Right ventricle myocardium inferior (tissue), 1 donor: Measurements from ENCODE around the gene PHC2. TPM values are rescaled to one million over a fixed set of nuclear protein-coding genes. Genes with fewer than 3 reads are reported as not detected.

Experiments
- ATAC-seq: fragments of 200-7000 bp; cut with Tn5 transposase; one replicate; pipeline ENCODE4 v1.9.1; 2020; ENCODE audit warnings: mild to moderate bottlenecking, moderate library complexity
- DNase-seq: peaks from one replicate; pipeline ENCODE4 v3.0.0; 2021; ENCODE audit errors: missing footprints
- intact Hi-C: fragments of 100-400 bp; cut with DNase I; formaldehyde crosslinking; loops from one replicate; pipeline ENCODE4 v1.11.0; 2022
- long read RNA-seq: library from polyadenylated mRNA; unstranded; transcript quantifications from one replicate; pipeline ENCODE4 v2.0.0, GENCODE V29; 2021
- total RNA-seq: library from RNA; stranded (reverse); fragmentation: NEBNext Ultra II Directional; extraction: Animal tissue kit (Norgen Biotek cat#: 25700); gene quantifications from one replicate; pipeline ENCODE4 v1.2.1, GENCODE V29; 2021
- donor health status: DM: no; HTN: yes; CAD: no; lungs with severe emphysema.

The PHC2 gene, protein sequence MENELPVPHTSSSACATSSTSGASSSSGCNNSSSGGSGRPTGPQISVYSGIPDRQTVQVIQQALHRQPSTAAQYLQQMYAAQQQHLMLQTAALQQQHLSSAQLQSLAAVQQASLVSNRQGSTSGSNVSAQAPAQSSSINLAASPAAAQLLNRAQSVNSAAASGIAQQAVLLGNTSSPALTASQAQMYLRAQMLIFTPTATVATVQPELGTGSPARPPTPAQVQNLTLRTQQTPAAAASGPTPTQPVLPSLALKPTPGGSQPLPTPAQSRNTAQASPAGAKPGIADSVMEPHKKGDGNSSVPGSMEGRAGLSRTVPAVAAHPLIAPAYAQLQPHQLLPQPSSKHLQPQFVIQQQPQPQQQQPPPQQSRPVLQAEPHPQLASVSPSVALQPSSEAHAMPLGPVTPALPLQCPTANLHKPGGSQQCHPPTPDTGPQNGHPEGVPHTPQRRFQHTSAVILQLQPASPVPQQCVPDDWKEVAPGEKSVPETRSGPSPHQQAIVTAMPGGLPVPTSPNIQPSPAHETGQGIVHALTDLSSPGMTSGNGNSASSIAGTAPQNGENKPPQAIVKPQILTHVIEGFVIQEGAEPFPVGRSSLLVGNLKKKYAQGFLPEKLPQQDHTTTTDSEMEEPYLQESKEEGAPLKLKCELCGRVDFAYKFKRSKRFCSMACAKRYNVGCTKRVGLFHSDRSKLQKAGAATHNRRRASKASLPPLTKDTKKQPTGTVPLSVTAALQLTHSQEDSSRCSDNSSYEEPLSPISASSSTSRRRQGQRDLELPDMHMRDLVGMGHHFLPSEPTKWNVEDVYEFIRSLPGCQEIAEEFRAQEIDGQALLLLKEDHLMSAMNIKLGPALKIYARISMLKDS
- 102 TPM for total RNA-seq
- long read RNA-seq, transcript PHC2-202 (7 exons, 2,550 nt) = major isoform, 12 of 84 reads
- long read RNA-seq, partial matches to known transcripts = 10 of 84 reads
- long read RNA-seq, other reads (novel, unspliced or antisense) = 62 of 84 reads

DNA sequence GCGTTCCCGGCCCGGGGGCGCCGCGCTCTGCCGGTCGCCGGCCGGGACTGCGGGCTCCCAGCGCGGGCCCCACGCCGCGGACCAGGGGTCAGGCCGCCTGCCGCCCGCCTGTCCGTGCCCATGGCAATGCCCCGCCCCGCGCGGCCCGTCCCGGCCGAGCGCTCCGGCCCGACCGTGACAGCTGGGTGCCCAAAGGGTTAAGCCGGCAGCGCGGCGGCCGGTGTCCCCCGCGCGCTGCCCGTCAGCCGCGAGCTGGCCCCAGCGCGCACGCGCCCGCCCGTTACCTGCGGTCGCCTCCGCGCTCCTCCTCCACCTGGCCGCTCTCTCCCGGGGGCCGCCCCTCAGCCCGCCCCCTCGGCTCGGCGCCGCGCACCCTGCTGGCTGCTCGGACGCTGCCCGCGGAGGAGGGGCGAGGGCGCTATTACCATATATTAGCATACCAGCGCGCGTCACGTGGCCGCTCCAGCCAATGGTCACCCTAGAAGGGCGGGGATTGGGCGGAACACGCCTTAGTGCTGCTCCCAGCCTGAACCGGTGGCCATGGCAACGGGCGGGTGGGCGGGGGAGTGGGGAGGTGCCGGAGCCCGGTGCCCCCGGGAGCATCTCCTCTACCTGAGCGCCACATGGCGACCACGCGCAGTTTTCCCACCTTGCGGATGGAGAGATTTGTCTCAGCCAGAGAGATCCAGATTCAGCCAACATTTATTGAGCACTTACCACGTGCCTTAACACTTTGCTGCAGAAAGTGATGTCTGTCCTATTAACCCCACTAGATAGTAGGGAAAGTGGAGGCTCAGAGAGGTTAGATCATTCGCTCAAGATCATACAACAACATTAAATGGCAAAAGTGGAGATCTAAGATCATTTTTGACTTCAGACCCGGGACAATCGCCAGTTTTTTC, at the start of gene PHC2:
Gene PHC2, minus strand, starts transcription at position 404 of the 902 bp plus-strand sequence. CDS start 55,556 bp downstream, outside the sequence.
- peak; percentile 99 for DNase-seq

DNA sequence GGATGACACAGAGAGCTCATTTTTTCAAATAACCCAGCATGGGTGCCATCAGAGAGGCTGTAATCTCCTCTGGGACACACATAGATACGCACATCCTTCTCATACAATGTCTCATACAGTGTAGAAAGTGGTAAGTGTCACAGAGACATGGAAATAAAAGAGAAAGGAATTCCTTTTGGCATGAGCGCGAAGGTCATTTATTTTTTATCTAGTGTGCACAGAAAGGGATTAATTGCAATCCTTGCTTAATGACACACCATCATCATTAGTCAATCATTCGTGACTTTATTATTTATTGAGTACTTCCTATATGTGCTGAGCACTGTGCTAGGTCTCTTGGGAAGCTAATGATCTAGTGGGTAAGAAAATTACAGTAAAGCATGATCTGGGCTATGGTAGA, 46.6 kb upstream of the PHC2 start:
- DNase-seq (no peak), ATAC-seq (no peak)
- intact Hi-C loops = loop anchor here (10.0 kb wide), 1 partner anchor 253 kb away; no protein-coding TSS in a partner anchor

More for the DNA sequence above, at the start of gene PHC2:
- peak; percentile 97 for ATAC-seq
- intact Hi-C loops = no loop called here

DNA sequence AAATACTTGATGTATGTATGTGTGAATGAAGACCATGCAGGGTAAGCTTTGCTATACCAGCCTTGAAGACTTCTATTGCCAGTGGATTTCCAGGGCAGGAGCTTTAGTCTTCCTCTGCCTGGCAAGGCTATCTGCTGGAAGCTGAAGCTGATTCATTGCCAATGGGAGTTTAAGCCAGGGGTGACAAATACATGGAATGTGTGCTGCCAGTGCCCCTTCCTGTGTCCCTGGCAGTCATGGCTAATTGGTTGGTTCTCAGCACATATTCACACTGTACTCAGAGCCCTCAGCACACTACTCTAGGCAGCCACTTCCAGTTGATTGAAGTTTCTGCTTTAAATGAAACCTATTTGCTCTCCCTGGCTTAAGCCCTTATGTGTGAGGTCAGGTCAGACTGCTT, 43.0 kb upstream of the PHC2 start:
- ATAC-seq (peak; percentile 37), DNase-seq (no peak)
- intact Hi-C loops = loop anchor here (1.0 to 10.0 kb wide), 5 partner anchors 101 to 347 kb away; no protein-coding TSS in a partner anchor

DNA sequence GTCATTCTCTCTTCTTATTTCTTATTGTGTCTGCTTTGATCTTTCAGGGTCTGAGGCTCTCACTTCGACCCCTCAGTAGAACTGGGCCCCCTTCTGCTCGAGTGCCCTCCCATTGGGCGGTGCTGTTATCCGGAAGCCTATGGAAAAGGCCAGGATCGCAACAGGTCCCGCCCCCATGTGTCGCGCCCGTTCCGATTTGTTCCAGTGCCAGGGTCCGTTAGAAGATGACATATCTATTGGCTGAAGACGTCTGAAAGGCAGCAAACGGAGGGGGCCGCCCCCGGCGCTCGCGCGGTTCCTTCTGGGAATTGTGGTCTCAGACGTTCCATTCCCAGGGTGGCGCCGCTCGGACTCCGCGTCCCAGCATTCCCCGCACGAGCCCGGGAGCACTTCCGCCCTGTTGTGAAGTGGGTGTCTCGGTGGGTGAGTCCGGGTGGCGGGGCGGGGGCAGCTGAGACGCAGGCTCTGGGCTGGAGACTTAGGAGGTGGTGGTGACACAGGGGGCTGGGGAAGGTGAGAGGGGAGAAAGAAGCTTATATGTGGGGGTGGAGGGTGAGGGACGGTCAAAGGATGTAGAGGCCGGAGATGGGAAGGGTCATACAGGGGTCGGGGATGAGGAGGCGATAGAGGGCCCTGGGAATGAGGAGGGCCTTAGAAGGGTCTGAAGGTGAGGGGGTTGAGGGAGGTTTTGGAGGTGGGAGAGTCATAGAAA, 41.5 kb upstream of the PHC2 start, which contains the start of gene ZSCAN20:
Gene ZSCAN20, plus strand, starts transcription at position 377 of the 712 bp plus-strand sequence. CDS start 6,644 bp downstream, outside the sequence.
- intact Hi-C loops = loop anchor here (2.0 to 10.0 kb wide), 4 partner anchors 105 to 345 kb away; no protein-coding TSS in a partner anchor
- peak; percentile 98 for DNase-seq
- ATAC-seq = peak; percentile 95

DNA sequence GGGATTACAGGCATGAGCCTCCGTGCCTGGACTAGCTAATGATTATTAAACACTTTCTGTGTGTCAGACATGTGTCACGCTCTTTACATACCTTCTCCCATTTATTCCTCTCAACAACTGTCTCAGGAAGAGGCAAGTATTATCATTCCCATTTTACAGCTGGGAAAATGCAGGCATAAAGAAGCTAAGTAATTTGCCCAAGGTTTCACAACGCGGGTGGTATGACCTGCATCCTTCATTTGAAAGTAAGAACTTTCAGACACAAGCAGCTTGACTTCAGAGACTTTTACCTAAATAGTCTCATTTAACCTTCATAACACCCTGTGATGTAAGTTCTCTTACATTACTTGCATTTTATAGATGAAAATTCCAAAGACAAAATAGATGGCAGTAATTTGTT, 40.5 kb upstream of the PHC2 start:
- intact Hi-C loops = loop anchor here (2.0 to 10.0 kb wide), 4 partner anchors 104 to 377 kb away; no protein-coding TSS in a partner anchor
- DNase-seq = no peak
- no peak for ATAC-seq

DNA sequence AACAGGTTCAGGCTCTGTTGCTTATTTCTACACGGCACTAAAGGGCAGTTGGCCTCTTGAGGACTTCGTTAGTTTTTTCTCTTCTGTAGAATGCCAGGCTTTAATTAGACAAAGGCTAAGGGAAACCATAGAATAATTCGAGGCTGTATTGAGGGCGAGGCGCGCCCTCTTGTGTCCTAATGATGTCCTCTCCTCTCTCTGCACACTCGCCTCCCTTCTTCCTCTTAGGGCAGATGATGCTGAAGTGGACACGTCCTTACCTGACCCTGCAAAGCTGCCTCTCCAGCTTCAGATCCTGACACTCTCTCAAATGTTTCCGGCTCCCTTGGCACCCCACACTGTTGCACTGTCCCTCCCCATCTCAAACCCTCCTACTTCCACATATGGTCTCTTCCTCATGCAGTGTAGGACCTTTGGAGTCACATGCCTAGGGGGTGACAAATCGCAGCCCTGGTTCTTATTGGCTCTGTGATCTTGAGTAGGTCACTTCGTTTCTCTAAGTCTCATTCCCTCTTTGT, 39.7 kb upstream of the PHC2 start:
- DNase-seq (peak; percentile 87), ATAC-seq (peak; percentile 59)
- intact Hi-C loops = loop anchor here (1.0 to 10.0 kb wide), 5 partner anchors 103 to 376 kb away; no protein-coding TSS in a partner anchor

DNA sequence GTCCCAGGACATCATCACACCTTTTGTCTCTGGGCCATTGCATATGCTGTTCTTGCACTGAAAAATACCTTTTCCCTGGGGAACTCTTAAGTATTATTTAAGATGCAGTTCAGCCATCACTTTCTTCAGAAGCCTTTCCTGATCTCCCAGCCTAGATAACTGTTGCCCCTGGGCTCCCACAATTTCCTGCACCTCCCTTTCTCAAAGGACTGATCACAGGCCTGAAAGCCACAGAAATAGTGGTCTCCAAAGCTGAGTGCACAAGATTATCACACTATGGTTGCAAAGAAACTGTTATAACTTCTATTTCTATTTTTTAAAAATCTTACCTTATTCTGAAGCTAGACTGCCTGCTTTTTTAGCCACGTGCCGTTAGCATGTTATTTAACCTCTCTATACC, 38.8 kb upstream of the PHC2 start:
- no peak for ATAC-seq
- intact Hi-C loops = loop anchor here (1.0 to 10.0 kb wide), 5 partner anchors 102 to 375 kb away; no protein-coding TSS in a partner anchor
- no peak for DNase-seq

DNA sequence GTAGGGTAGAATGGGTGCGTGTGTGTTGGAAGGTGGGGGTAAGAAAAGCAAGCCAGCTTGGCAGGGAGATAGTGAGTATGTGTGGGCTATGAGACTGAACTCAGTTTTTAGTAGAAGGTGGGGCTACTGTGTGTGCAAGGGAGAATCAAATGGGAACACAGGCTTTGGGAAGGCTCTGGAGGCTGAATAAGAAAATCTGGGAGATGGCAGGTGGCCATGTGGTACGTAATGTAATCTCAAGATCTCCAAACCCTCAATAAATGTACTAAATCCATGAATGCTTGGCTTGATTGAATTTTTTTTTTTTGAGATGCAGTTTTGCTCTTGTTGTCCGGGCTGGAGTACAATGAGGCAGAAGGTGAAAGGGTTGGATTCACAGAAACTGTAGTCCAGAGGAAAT, 38.1 kb upstream of the PHC2 start:
- DNase-seq (no peak), ATAC-seq (no peak)
- intact Hi-C loops = no loop called here

DNA sequence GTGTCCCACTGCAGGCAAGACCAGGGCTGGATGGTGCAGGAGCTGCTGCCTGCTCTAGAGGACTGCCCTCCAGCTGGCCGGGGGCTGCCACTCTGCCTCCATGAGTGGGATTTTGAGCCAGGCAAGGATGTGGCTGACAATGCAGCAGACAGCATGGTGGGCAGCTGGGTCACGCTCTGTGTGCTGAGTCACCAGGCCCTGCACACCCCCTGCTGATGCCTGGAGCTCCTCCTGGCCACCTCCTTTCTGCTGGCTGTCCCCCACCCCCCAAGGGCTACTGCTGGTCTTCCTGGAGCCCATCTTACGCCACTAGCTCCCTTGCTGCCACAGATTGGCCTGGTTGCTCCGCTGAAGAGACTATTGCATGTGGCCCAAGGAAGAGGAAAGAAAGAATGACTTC, 37.6 kb upstream of the PHC2 start:
- intact Hi-C loops = no loop called here
- no peak for DNase-seq
- ATAC-seq = no peak

DNA sequence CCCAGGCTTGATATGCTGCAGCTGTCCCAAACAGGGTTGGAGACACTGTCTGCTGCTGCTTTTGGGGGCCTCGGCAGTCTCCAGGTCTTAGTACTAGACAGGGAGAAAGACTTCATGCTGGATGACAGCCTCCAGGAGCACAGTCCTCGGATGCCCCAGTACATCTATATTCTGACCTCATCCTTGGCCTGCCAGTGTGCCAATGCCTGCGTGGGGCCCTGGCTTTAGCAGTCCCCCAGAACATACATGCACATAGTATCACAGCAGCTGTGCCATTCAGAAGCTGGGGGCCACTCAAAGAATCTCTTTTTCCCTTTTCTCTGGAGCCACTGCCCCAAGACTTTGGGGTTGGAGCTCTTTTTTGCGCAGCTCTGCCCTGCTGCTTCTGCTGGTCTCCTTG, 37.1 kb upstream of the PHC2 start:
- intact Hi-C loops = no loop called here
- ATAC-seq = no peak

DNA sequence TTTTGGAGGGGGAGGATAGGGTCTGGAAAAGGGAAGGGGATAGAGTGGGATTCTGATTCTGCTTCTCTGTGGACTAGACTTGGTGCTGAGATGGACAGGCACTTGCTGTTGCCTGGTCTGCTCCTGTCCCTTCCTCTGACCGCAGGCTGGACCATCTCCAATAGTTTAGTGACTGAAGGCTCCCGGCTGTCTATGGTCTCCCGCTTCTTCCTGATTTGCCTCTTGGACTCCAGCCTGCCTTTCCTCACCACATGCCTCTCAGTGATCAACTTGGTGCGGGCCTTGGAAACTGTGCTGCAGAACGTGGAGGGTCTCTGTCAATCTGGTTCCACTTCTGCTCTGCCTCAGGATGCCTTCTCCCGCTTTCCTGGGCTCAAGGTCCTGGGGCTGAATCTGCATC, 35.3 kb upstream of the PHC2 start:
- intact Hi-C loops = no loop called here
- peak; percentile 33 for ATAC-seq
- DNase-seq = no peak

More for the DNA sequence above, 37.1 kb upstream of the PHC2 start:
- no peak for DNase-seq

DNA sequence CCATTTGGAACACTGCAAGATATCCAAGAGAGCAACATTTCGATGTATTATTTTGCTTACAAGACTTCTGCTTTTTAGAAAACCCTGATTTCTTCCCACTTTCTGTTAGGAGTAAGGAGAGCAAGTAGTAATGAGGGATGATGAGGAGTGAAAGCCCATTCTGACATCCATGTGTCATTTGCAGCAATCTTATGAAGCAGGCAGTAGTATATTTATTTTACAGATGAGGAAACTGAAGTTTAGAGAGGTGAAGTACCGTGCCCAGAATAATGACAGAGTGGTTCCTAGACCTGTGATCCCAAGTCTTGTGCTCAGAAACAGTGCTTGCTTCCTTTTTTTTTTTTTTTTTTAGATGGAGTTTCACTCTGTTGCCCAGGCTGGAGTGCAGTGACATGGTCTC, 34.4 kb upstream of the PHC2 start:
- ATAC-seq = no peak
- DNase-seq = no peak
- intact Hi-C loops = no loop called here

DNA sequence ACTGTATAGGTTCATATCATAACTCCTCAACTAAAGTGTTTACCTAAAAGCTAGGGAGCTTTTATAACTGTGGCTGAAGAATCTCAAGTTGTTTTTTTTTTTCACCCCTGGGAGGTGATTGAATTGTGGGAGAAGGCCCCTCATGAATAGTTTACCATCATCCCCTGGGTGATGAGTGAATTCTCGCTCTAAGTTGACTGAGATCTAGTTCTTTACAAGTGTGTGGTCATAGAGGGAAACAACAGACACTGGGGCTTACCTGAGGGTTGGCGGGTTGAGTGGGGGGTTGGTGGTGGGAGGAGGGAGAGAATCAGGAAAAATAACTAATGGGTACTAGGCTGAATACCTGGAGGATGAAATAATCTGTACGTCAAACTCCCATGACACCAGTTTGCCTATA, 33.7 kb upstream of the PHC2 start:
- intact Hi-C loops = no loop called here
- ATAC-seq (no peak), DNase-seq (no peak)

DNA sequence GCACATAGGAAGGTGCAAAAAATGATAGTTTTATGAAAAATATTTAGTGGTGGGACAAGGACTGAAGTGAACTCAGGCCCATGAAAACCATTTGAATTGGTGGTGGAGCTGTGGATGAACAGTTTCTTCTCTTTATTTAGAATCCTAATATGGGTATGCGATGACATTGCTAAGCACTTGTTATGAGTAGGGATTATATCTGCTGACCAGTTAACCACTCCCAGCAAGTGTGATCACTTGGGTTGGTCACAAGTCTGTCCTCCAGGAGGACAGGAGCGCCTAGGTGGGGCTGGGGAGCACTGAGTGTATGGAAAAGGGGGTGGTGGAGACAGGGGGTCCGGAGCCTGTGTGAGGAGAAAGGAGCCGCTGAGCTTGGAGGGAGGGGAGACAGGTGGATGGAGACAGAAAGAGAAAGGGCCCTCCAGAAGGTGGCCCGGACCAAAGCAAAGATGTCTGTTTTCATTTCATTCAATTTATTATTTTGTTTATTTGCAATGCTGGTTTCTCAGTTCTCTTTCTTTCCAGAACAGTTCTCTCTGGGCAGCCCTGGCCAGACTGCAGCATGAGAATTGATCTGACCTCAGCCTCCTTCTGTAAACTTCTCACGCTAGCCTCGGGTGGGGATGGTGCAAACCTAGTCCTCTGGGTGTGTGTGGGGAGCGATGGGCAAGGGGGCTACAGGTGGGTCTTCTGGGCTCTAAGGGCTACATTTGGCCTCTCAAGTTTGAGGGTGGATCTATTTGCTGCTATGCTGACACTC, 31.7 kb upstream of the PHC2 start:
- DNase-seq (no peak), ATAC-seq (no peak)
- intact Hi-C loops = no loop called here

DNA sequence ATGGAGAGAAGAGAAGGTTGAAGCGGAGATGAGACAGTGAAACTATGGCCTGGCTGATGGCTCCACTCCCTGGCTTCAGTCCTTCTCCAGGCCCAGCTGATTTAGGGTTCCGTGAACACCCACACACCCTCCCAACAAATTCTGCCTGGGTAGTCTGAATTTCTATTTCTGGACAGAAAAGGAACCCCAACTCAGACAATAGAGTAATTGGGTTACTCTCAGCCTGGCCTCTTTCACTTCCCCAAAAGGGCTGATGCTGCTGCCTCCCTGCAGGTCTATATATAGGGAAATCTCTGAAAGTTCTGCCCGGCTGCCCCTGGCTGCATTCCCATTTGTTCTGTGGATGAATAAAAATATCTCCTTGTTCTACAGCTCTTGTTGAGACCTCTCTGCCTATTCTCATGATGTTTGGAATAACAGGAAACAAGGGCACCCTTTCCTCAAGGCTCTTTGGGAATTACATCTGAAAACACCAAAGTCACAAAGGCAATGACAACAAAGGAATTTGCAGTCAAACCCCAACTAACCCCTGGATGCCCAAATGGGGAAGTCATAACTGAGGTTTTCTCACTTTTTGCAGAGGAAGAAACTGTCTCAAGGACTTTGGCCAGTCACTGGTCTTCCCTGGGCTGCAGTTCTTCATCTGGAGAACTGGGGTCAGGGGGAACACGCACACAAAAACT, 30.2 kb upstream of the PHC2 start:
- intact Hi-C loops = loop anchor here (2.0 kb wide), 1 partner anchor 90 kb away; no protein-coding TSS in a partner anchor
- DNase-seq = peak; percentile 81

DNA sequence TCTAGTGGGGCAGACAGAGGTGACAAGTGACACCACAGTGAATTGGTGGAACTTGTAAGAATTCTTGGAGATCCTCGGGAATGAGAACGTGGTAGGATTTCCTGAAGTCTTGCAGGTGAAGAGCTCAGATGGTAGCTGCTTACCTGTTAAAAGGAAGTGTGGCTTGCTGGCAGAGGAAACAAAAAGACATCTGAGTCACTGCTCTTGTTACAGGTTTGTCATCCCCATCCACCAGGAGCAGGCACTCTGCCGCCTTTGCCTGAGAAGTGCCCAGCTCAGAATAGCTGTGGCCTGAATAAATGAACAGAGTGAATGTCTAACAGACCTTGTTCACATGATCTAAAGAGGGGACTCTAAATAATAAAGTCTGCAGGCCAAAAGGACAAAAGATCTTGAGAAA, 29.2 kb upstream of the PHC2 start:
- no peak for ATAC-seq
- intact Hi-C loops = loop anchor here (2.0 kb wide), 1 partner anchor 89 kb away; no protein-coding TSS in a partner anchor
- DNase-seq = no peak

More for the DNA sequence above, 30.2 kb upstream of the PHC2 start:
- peak; percentile 75 for ATAC-seq
